CD4-positive, alpha-beta T cell (primary cell): ENCODE results near the gene FAM32A. TPM values are rescaled to one million over a fixed set of nuclear protein-coding genes. Genes with fewer than 3 reads are reported as not detected.

ENCODE experiments used
- ATAC-seq: fragments of 200-7000 bp; cut with Tn5 transposase; one replicate; pipeline ENCODE4 v1.10.0; 2022; ENCODE audit warnings: mild to moderate bottlenecking; ENCODE audit not compliant: poor library complexity
- CTCF ChIA-PET: fragments of 350-600 bp; sonication (Branson Sonifier 250); formaldehyde crosslinking; loops from one replicate; lab custom pipeline; 2021; ENCODE audit warnings: antibody characterized with exemption, inconsistent platforms; lab: Charles Lee
- POLR2A ChIA-PET: fragments of 350-600 bp; sonication (Branson Sonifier 250); formaldehyde crosslinking; loops from one replicate; lab custom pipeline; 2021; ENCODE audit warnings: antibody characterized with exemption, inconsistent platforms; lab: Charles Lee
- DNase-seq, 14 experiments: peaks; one replicate each; pipeline ENCODE4 v3.0.0-alpha.2; 2013 to 2020; ENCODE audit warnings: mixed read lengths in 2 of 14
- H3K27ac ChIP-seq, 2 donors: one replicate each; pipeline versions ENCODE4 v1.5.1 to v1.7.0; 2013; ENCODE audit warnings: low read length in 2 of 2, low read depth in 1 of 2, mild to moderate bottlenecking in 1 of 2
- H3K27me3 ChIP-seq, 2 experiments: 1 replicate in 1 of 2; 2 replicates in 1 of 2; pipeline versions ENCODE4 v1.6.1 to v1.7.0; 2013; ENCODE audit warnings: low read length in 2 of 2, control low read depth in 1 of 2, mild to moderate bottlenecking in 1 of 2, moderate library complexity in 1 of 2; ENCODE audit not compliant: insufficient read depth in 2 of 2, control insufficient read depth in 1 of 2
- H3K36me3 ChIP-seq: one replicate; pipeline ENCODE4 v1.6.1; 2013; ENCODE audit warnings: low read length, control low read depth; ENCODE audit not compliant: insufficient read depth
- H3K4me1 ChIP-seq: one replicate; pipeline ENCODE4 v1.6.1; 2013; ENCODE audit warnings: low read length, control low read depth; ENCODE audit not compliant: insufficient read depth
- H3K4me3 ChIP-seq: one replicate; pipeline ENCODE4 v1.5.1; 2013; ENCODE audit warnings: mild to moderate bottlenecking, low read length, moderate library complexity
- H3K9me3 ChIP-seq, 2 experiments: 1 replicate in 1 of 2; 2 replicates in 1 of 2; pipeline versions ENCODE4 v1.6.1 to v1.7.0; 2013; ENCODE audit warnings: low read length in 2 of 2, mild to moderate bottlenecking in 2 of 2, control low read depth in 1 of 2, moderate library complexity in 1 of 2; ENCODE audit not compliant: control insufficient read depth in 1 of 2, insufficient read depth in 1 of 2
- H3K27ac Mint-ChIP-seq: one replicate; pipeline ENCODE4 v1.8.0; 2020; ENCODE audit warnings: mixed read lengths
- H3K27me3 Mint-ChIP-seq: one replicate; pipeline ENCODE4 v1.8.0; 2021; ENCODE audit warnings: mixed read lengths
- H3K36me3 Mint-ChIP-seq: one replicate; pipeline ENCODE4 v1.8.0; 2021; ENCODE audit warnings: low read depth, mixed read lengths
- H3K4me1 Mint-ChIP-seq: one replicate; pipeline ENCODE4 v1.8.0; 2021; ENCODE audit warnings: low read depth, mixed read lengths
- H3K4me3 Mint-ChIP-seq: one replicate; pipeline ENCODE4 v1.8.0; 2020; ENCODE audit warnings: mild to moderate bottlenecking, mixed read lengths
- H3K9me3 Mint-ChIP-seq: one replicate; pipeline ENCODE4 v1.8.0; 2020; ENCODE audit warnings: mixed read lengths
- CTCF ChIP-seq: fragments of 200-600 bp; IDR thresholded peaks from one replicate; pipeline ENCODE4 v1.8.0; 2022; ENCODE audit warnings: antibody characterized with exemption, mild to moderate bottlenecking
- intact Hi-C, 2 experiments: fragments of 100-400 bp; cut with DNase I in 1 of 2; cut with micrococcal nuclease in 1 of 2; formaldehyde crosslinking; loops; one replicate each; pipeline versions ENCODE4 v1.15.1 to v1.9.0; 2023 to 2025; cut with DNase I, micrococcal nuclease
- total RNA-seq, 174 experiments: library from RNA in 2 of 174; stranded (reverse) in 2 of 174; gene quantifications; one replicate each; pipeline ENCODE4 v1.2.3 and lab custom pipeline; 2021 to 2026

Gene FAM32A
- total RNA-seq, 2 experiments from 2014 or later: 44.5 to 50.3 TPM

- ChIA-PET CTCF (interaction anchor here (0.6 to 2.0 kb wide), 6 partner anchors 33 to 302 kb away, joined by 3 to 11 read pairs (median 4); partner anchors contain the start of gene FAM32A), POLR2A (interaction anchor here (0.6 to 2.1 kb wide), 21 partner anchors 9 to 764 kb away, joined by 3 to 18 read pairs (median 4); partner anchors contain the start of genes AKAP8, AKAP8L, AP1M1 and FAM32A)
- Mint-ChIP-seq H3K9me3 (no peaks in the 10 kb centered on the region), H3K27me3 (no peaks in the 10 kb centered on the region), H3K4me3 (peak within 1 kb of the TSS; percentile 97), H3K36me3 (peaks cover 10% of the 10 kb centered on the region), H3K27ac (peak within 1 kb of the TSS; percentile 96), H3K4me1 (peaks cover 28% of the 10 kb centered on the region)
- ATAC-seq (peak; percentile 100), DNase-seq (peak; percentile 73 to 90 (median 80))
- H3K9me3 ChIP-seq: no peaks in the 10 kb centered on the region
- intact Hi-C loops: no loop called here
- peak within 1 kb of the TSS; percentile 70 to 74 for H3K27ac ChIP-seq
- TF ChIP-seq CTCF: no peak
- H3K4me1 ChIP-seq: peaks cover 60% of the 10 kb centered on the region
- H3K27me3 ChIP-seq: no peaks in the 10 kb centered on the region
- peak within 1 kb of the TSS; percentile 77 for H3K4me3 ChIP-seq
- peaks cover 5% of the 10 kb centered on the region for H3K36me3 ChIP-seq
These were observed 41.6 kb upstream of the FAM32A start, which contains the start of gene HSH2D for GRCh38 chr19:16143399-16144215. Gene HSH2D (plus strand): TSS chr19:16143685. CDS start chr19:16148751, 5,066 bp downstream.

GRCh38 chr19:16144216-16144581, 41.0 kb upstream of the FAM32A start:
- ATAC-seq: peak; percentile 7

GRCh38 chr19:16146112-16146511, 39.1 kb upstream of the FAM32A start:
- H3K27ac Mint-ChIP-seq: no peak overlapping the region
- peaks cover 53% of the 10 kb centered on the region for H3K4me1 ChIP-seq
- ChIA-PET CTCF (no interaction called here), POLR2A (interaction anchor here (0.7 kb wide), 1 partner anchor 57 kb away, joined by 4 read pairs; no protein-coding TSS in a partner anchor)
- DNase-seq (no peak), ATAC-seq (no peak)
- no peak overlapping the region for H3K27ac ChIP-seq
- no peaks in the 10 kb centered on the region for H3K9me3 ChIP-seq
- no peaks in the 10 kb centered on the region for H3K27me3 Mint-ChIP-seq
- peaks cover 26% of the 10 kb centered on the region for H3K36me3 Mint-ChIP-seq
- H3K9me3 Mint-ChIP-seq: no peaks in the 10 kb centered on the region
- no peak overlapping the region for H3K4me3 ChIP-seq
- peak overlapping the region; percentile 42 for H3K4me3 Mint-ChIP-seq
- peaks cover 27% of the 10 kb centered on the region for H3K36me3 ChIP-seq
- H3K27me3 ChIP-seq: no peaks in the 10 kb centered on the region
- H3K4me1 Mint-ChIP-seq: peaks cover 28% of the 10 kb centered on the region
- intact Hi-C loops: no loop called here
- no peak for TF ChIP-seq CTCF

More at GRCh38 chr19:16144216-16144581, 41.0 kb upstream of the FAM32A start:
- H3K9me3 ChIP-seq: no peaks in the 10 kb centered on the region
- intact Hi-C loops: no loop called here
- Mint-ChIP-seq H3K4me1 (peaks cover 28% of the 10 kb centered on the region), H3K4me3 (peak overlapping the region; percentile 97), H3K9me3 (no peaks in the 10 kb centered on the region), H3K27ac (peak overlapping the region; percentile 96), H3K27me3 (no peaks in the 10 kb centered on the region), H3K36me3 (peaks cover 16% of the 10 kb centered on the region)
- ChIA-PET POLR2A (interaction anchor here (0.6 to 2.1 kb wide), 18 partner anchors 10 to 765 kb away, joined by 3 to 18 read pairs (median 4); partner anchors contain the start of genes AKAP8, AKAP8L, AP1M1 and FAM32A), CTCF (interaction anchor here (0.6 to 2.0 kb wide), 6 partner anchors 33 to 303 kb away, joined by 3 to 11 read pairs (median 4); partner anchors contain the start of gene FAM32A)
- DNase-seq: no peak
- peak overlapping the region in 1 of 2 donors; percentile 74 for H3K27ac ChIP-seq
- H3K4me1 ChIP-seq: peaks cover 60% of the 10 kb centered on the region
- no peaks in the 10 kb centered on the region for H3K27me3 ChIP-seq
- TF ChIP-seq CTCF: no peak
- H3K36me3 ChIP-seq: peaks cover 11% of the 10 kb centered on the region
- H3K4me3 ChIP-seq: peak overlapping the region; percentile 77
